CD4-positive, CD25-positive, alpha-beta regulatory T cell (primary cell): ENCODE results near the gene POLR2F. TPM values are rescaled to one million over a fixed set of nuclear protein-coding genes. Genes with fewer than 3 reads are reported as not detected.
A peak's percentile ranks its signal among the peaks of the same experiment; 100 is the strongest.
"Not testable (repeated sequence)": the region's sequence is repeated elsewhere in the genome, so short reads cannot be mapped to it uniquely, and the experiment has no call there.

ENCODE experiments used
- ATAC-seq, 2 donors: fragments of 150-1000 bp; cut with Tn5 transposase; one replicate each; pipeline ENCODE4 v1.10.0; 2021; ENCODE audit warnings: low read depth in 2 of 2, moderate number of reproducible peaks in 2 of 2, moderate library complexity in 1 of 2
- DNase-seq, 3 donors: peaks; one replicate each; pipeline versions ENCODE4 v3.0.0 to v3.0.0-alpha.2; 2012 to 2022; ENCODE audit warnings: mixed read lengths in 1 of 3
- H3K27ac ChIP-seq: one replicate; pipeline ENCODE4 v1.7.0; 2013; ENCODE audit warnings: mild to moderate bottlenecking, low read length; ENCODE audit not compliant: insufficient read depth, poor library complexity, severe bottlenecking
- H3K27me3 ChIP-seq: one replicate; pipeline ENCODE4 v1.7.0; 2013; ENCODE audit warnings: low read length; ENCODE audit not compliant: control insufficient read depth, insufficient read depth
- H3K36me3 ChIP-seq: one replicate; pipeline ENCODE4 v1.7.0; 2013; ENCODE audit warnings: mild to moderate bottlenecking, low read length, moderate library complexity; ENCODE audit not compliant: control insufficient read depth, insufficient read depth
- H3K4me1 ChIP-seq: 2 replicates; pipeline ENCODE4 v1.7.0; 2013; ENCODE audit warnings: mild to moderate bottlenecking, low read length; ENCODE audit not compliant: insufficient read depth, control insufficient read depth, poor library complexity, severe bottlenecking
- H3K4me3 ChIP-seq: one replicate; pipeline ENCODE4 v1.7.0; 2013; ENCODE audit warnings: low read depth, mild to moderate bottlenecking, low read length, moderate library complexity
- H3K9me3 ChIP-seq, 2 experiments: 1 replicate in 1 of 2; 2 replicates in 1 of 2; pipeline ENCODE4 v1.7.0; 2013; ENCODE audit warnings: low read length in 2 of 2, mild to moderate bottlenecking in 1 of 2, moderate library complexity in 1 of 2; ENCODE audit not compliant: control insufficient read depth in 2 of 2
- H3K27ac Mint-ChIP-seq, 3 donors: one replicate each; pipeline ENCODE4 v1.8.0; 2020 to 2022; ENCODE audit warnings: mild to moderate bottlenecking in 3 of 3, mixed read lengths in 3 of 3, moderate library complexity in 2 of 3
- H3K27me3 Mint-ChIP-seq: one replicate; pipeline ENCODE4 v1.8.0; 2022; ENCODE audit warnings: mild to moderate bottlenecking, mixed read lengths
- H3K36me3 Mint-ChIP-seq: one replicate; pipeline ENCODE4 v1.8.0; 2020; ENCODE audit warnings: mixed read lengths
- H3K4me1 Mint-ChIP-seq, 4 donors: one replicate each; pipeline ENCODE4 v1.8.0; 2020 to 2022; ENCODE audit warnings: mixed read lengths in 4 of 4, mild to moderate bottlenecking in 1 of 4
- H3K4me3 Mint-ChIP-seq, 4 donors: one replicate each; pipeline ENCODE4 v1.8.0; 2020 to 2022; ENCODE audit warnings: mild to moderate bottlenecking in 4 of 4, mixed read lengths in 4 of 4, moderate library complexity in 3 of 4
- H3K9me3 Mint-ChIP-seq, 7 donors: one replicate each; pipeline ENCODE4 v1.8.0; 2020 to 2022; ENCODE audit warnings: mixed read lengths in 7 of 7, mild to moderate bottlenecking in 3 of 7, moderate library complexity in 2 of 7
- polyA plus RNA-seq, 4 donors: library from polyadenylated mRNA; unstranded; fragments of 300-500 nt; fragmentation: Illumina TruSeq; gene quantifications; one replicate each; pipeline ENCODE4 v1.2.3, GENCODE V29; 2021
- total RNA-seq: library from RNA; stranded (reverse); gene quantifications from one replicate; pipeline ENCODE4 v1.2.3, GENCODE V29; 2022

Gene POLR2F
- total and polyA plus RNA-seq, 5 donors from 2014 or later, result 34.5 to 170 (median 157) TPM

- H3K4me1 ChIP-seq, H3K27me3 ChIP-seq, H3K9me3 ChIP-seq, ATAC-seq, H3K27ac ChIP-seq, H3K4me1 Mint-ChIP-seq, H3K27me3 Mint-ChIP-seq, H3K4me3 Mint-ChIP-seq, H3K36me3 Mint-ChIP-seq, H3K9me3 Mint-ChIP-seq, H3K36me3 ChIP-seq, DNase-seq, H3K4me3 ChIP-seq: not testable (repeated sequence)
- peak overlapping the region in 1 of 3 donors; percentile 75 for H3K27ac Mint-ChIP-seq
Observed at GRCh38 chr22:37947142-37947795, 6.2 kb upstream of the POLR2F start.

GRCh38 chr22:37951305-37951704, 2.2 kb upstream of the POLR2F start:
- no peak overlapping the region for H3K4me3 ChIP-seq
- no peaks in the 10 kb centered on the region for H3K36me3 ChIP-seq
- H3K27me3 ChIP-seq, result peaks cover 4% of the 10 kb centered on the region
- H3K9me3 Mint-ChIP-seq, result no peaks in the 10 kb centered on the region
- ATAC-seq, result no peak
- H3K27me3 Mint-ChIP-seq, result peaks cover 17% of the 10 kb centered on the region
- H3K4me3 Mint-ChIP-seq, result peak overlapping the region in 2 of 4 donors; percentile 1 to 30
- peaks cover 9% of the 10 kb centered on the region for H3K36me3 Mint-ChIP-seq
- H3K27ac ChIP-seq, result no peak overlapping the region
- H3K9me3 ChIP-seq, result no peaks in the 10 kb centered on the region
- H3K4me1 ChIP-seq, result peaks cover 24% of the 10 kb centered on the region
- H3K27ac Mint-ChIP-seq, result no peak overlapping the region
- peaks cover 10 to 31% (median 18%) of the 10 kb centered on the region in 4 donors for H3K4me1 Mint-ChIP-seq
- no peak for DNase-seq

GRCh38 chr22:37952629-37953028, 870 bp upstream of the POLR2F start:
- H3K4me3 ChIP-seq, result peak overlapping the region; percentile 92
- Mint-ChIP-seq H3K4me1 (peaks cover 10 to 44% (median 27%) of the 10 kb centered on the region in 4 donors), H3K36me3 (peaks cover 20% of the 10 kb centered on the region), H3K27me3 (peaks cover 17% of the 10 kb centered on the region), H3K27ac (peak overlapping the region in 2 of 3 donors; percentile 97 to 98), H3K4me3 (peak overlapping the region; percentile 96 to 99 (median 97))
- peaks cover 12% of the 10 kb centered on the region for H3K36me3 ChIP-seq
- not testable (repeated sequence) for DNase-seq, ATAC-seq, H3K27me3 ChIP-seq, H3K9me3 ChIP-seq, H3K27ac ChIP-seq, H3K9me3 Mint-ChIP-seq
- peaks cover 24% of the 10 kb centered on the region for H3K4me1 ChIP-seq

DNA sequence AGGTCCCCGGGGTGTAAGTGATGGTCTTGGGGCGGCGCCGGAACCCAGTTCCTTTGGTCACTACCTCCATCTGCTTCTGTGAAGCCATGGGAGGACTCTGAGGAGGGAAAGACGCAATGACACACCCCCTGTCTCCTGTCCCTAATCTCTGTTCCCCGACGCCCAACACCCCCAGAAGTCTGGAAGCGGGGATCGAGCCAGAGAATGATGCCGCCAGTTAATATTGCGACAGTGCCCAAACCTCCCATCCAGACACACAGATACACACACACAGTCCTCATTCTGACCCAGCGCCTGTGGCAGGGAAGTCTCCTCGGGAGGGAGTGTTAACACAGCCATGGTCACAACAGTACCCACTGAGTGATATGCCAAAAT, 450 bp upstream of the POLR2F start:
- Mint-ChIP-seq H3K27me3 (peaks cover 17% of the 10 kb centered on the region), H3K27ac (peak overlapping the region; percentile 16 to 98 (median 97)), H3K4me1 (peaks cover 10 to 47% (median 29%) of the 10 kb centered on the region in 4 donors), H3K9me3 (no peaks in the 10 kb centered on the region), H3K4me3 (peak overlapping the region; percentile 96 to 99 (median 97)), H3K36me3 (peaks cover 24% of the 10 kb centered on the region)
- Histone ChIP-seq H3K4me1 (peaks cover 24% of the 10 kb centered on the region), H3K27ac (no peak overlapping the region), H3K36me3 (peaks cover 16% of the 10 kb centered on the region), H3K4me3 (peak overlapping the region; percentile 92), H3K27me3 (peaks cover 4% of the 10 kb centered on the region), H3K9me3 (no peaks in the 10 kb centered on the region)
- DNase-seq (no peak), ATAC-seq (no peak)

GRCh38 chr22:37954686-37955085, 1.2 kb downstream of the POLR2F start:
- DNase-seq, result no peak
- Mint-ChIP-seq H3K4me1 (peaks cover 10 to 53% (median 35%) of the 10 kb centered on the region in 4 donors), H3K27me3 (peaks cover 17% of the 10 kb centered on the region), H3K4me3 (peak overlapping the region; percentile 96 to 99 (median 97)), H3K36me3 (peaks cover 38% of the 10 kb centered on the region), H3K27ac (peak overlapping the region in 1 of 3 donors; percentile 97), H3K9me3 (no peaks in the 10 kb centered on the region)
- peaks cover 32% of the 10 kb centered on the region for H3K36me3 ChIP-seq
- H3K27me3 ChIP-seq, result peaks cover 4% of the 10 kb centered on the region
- H3K27ac ChIP-seq, result no peak overlapping the region
- H3K9me3 ChIP-seq, result no peaks in the 10 kb centered on the region
- no peak for ATAC-seq
- H3K4me3 ChIP-seq, result peak overlapping the region; percentile 92
- peaks cover 24% of the 10 kb centered on the region for H3K4me1 ChIP-seq

DNA sequence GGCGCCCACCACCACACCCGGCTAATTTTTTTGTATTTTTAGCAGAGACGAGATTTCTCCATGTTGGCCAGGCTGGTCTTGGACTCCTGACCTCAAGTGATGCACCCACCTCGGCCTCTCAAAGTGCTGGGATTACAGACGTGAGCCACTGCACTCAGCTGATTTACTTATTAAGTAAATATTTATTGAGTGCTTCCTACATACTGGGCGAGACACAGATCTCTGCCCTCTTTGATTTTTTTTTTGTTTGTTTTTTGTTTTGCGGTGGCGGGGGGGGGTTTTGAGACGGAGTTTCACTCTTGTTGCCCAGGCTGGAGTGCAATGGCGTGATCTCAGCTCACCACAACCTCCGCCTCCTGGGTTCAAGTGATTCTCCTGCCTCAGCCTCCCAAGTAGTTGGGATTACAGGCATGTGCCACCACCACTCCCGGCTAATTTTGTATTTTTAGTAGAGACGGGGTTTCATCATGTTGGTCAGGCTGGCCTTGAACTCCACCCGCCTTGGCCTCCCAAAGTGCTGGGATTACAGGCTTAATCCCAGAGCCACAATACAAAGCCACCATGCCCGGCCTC, 2.4 kb downstream of the POLR2F start:
- not testable (repeated sequence) for H3K9me3 ChIP-seq, H3K27ac Mint-ChIP-seq, ATAC-seq, H3K27ac ChIP-seq, H3K4me3 Mint-ChIP-seq, H3K4me3 ChIP-seq, H3K9me3 Mint-ChIP-seq, DNase-seq, H3K27me3 ChIP-seq
- peaks cover 39% of the 10 kb centered on the region for H3K36me3 ChIP-seq
- Mint-ChIP-seq H3K36me3 (peaks cover 41% of the 10 kb centered on the region), H3K27me3 (peaks cover 17% of the 10 kb centered on the region), H3K4me1 (peaks cover 10 to 53% (median 35%) of the 10 kb centered on the region in 4 donors)
- H3K4me1 ChIP-seq, result peaks cover 24% of the 10 kb centered on the region

- H3K4me3 Mint-ChIP-seq, result peak overlapping the region in 3 of 4 donors; percentile 12 to 83 (median 48)
- no peak for ATAC-seq
- Histone ChIP-seq H3K36me3 (peaks cover 50% of the 10 kb centered on the region), H3K27me3 (peaks cover under 1% of the 10 kb centered on the region), H3K4me1 (peaks cover 24% of the 10 kb centered on the region), H3K4me3 (no peak overlapping the region), H3K9me3 (no peaks in the 10 kb centered on the region), H3K27ac (no peak overlapping the region)
- H3K9me3 Mint-ChIP-seq, result no peaks in the 10 kb centered on the region
- no peak for DNase-seq
- H3K27ac Mint-ChIP-seq, result peak overlapping the region in 2 of 3 donors; percentile 36 to 68
- peaks cover 12% of the 10 kb centered on the region for H3K27me3 Mint-ChIP-seq
- peaks cover 10 to 54% (median 39%) of the 10 kb centered on the region in 4 donors for H3K4me1 Mint-ChIP-seq
- peaks cover 51% of the 10 kb centered on the region for H3K36me3 Mint-ChIP-seq
Observed at GRCh38 chr22:37957232-37957631, 3.7 kb downstream of the POLR2F start.
